Inflammatory macrophage treated with lipopolysaccharide for 1 hour (primary cell): Measurements from ENCODE around the gene ZNF335.

Source experiments
- DNase-seq, 2 donors: peaks; one replicate each; pipeline ENCODE4 v3.0.0-alpha.2; 2020 to 2022

Gene ZNF335, protein sequence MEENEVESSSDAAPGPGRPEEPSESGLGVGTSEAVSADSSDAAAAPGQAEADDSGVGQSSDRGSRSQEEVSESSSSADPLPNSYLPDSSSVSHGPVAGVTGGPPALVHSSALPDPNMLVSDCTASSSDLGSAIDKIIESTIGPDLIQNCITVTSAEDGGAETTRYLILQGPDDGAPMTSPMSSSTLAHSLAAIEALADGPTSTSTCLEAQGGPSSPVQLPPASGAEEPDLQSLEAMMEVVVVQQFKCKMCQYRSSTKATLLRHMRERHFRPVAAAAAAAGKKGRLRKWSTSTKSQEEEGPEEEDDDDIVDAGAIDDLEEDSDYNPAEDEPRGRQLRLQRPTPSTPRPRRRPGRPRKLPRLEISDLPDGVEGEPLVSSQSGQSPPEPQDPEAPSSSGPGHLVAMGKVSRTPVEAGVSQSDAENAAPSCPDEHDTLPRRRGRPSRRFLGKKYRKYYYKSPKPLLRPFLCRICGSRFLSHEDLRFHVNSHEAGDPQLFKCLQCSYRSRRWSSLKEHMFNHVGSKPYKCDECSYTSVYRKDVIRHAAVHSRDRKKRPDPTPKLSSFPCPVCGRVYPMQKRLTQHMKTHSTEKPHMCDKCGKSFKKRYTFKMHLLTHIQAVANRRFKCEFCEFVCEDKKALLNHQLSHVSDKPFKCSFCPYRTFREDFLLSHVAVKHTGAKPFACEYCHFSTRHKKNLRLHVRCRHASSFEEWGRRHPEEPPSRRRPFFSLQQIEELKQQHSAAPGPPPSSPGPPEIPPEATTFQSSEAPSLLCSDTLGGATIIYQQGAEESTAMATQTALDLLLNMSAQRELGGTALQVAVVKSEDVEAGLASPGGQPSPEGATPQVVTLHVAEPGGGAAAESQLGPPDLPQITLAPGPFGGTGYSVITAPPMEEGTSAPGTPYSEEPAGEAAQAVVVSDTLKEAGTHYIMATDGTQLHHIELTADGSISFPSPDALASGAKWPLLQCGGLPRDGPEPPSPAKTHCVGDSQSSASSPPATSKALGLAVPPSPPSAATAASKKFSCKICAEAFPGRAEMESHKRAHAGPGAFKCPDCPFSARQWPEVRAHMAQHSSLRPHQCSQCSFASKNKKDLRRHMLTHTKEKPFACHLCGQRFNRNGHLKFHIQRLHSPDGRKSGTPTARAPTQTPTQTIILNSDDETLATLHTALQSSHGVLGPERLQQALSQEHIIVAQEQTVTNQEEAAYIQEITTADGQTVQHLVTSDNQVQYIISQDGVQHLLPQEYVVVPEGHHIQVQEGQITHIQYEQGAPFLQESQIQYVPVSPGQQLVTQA (N-terminal part only)

DNA sequence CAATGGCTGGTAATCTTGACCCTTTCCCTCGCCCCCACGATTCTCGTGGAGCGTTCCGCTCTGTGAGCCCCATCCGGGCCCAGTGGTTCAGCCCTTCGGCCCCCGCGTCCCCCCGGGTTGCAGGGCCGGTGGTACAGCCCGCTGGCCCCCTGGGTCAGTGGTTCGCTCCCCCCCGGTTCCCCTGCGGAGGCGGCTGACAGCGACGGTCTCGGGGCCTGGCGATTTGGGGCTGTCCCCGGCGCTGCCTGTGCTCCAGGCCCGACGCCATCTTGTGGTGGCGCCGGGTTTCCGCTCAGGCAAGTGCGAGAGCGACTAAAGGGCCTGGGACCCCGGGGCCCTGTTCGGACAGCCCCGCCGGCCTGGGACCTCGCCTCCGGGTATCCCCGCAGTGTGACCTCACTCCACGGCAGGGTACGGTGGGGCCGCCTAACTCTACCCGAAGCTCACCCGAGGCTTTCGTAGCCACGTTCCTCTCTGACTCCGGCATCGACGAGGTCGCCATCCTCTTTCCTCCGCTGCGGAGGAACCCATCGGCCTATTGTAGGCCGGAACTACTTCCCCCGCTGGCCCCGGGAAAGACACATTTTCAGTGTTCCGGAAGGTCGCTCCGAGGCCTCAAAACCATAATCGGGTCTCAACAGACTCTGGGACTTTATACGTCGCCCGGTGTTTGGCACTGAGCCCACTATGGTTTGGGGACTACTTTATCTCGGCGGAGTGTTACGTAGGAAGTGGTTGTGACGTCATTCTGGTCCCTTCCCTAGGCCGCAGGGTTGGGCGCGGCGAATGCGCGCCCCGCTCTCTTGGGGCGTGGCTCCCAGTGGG lies at the start of gene ZNF335:
Gene ZNF335 (minus strand): TSS at position 529 of the 825 bp plus-strand sequence. CDS start 793 bp downstream, outside the sequence.
- peak; percentile 91 to 98 for DNase-seq

DNA sequence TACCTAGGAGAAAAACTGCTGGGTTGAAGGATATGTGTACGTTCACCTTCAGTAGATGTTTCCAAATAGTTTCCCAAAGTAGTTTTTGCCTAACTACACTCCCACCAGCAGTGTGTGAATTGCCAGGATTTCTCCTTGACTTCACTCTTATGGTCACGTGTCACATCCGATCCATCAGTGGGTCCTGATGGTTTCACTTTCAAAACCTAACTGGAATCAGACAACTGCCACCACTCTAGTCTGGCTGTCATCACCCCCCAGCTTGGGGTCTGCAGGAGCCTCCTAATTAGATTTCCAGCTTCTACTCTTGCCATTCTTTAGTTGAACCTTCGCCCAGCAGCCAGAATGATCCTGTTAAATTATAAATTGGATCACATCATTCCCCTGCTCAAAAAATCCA lies 48.6 kb upstream of the ZNF335 start:
- peak; percentile 32 to 47 for DNase-seq

DNA sequence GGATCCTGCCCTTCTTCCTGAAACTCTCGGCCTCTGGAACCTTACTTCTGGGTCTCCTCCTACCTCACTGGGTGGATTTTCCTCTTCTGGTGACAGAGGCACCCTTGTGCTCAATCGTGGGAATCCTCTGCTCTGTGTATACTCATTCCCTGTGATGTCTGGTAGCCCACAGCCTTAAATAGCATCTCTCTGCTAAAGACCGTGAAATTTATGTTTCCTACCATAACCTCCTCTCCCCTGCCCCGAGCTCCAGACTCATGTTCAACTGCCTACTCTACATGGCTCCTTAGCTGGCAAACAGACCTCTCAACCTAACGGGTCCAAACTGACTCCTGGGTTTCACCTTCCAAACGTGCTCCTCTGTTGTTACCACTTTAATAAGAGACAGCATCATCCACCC lies 46.6 kb upstream of the ZNF335 start:
- DNase-seq = no peak

DNA sequence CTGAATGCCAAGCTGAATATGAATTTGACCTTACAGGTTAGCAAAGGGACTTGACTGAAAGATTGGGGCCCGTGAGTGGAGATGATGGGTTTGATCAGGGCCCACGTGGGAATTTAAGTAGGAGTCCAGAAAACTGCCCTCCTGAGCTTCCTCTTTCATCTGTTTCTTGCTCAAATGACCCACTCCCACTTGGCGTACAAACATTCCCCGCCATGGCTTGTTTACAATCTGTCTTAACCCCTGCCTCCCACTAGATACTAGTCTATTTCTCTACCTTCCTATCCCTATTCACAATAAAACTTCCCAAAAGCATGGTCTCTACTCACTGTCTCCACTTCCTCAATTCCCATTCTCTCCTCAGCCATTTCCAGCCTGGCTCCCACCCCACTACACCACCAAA lies 46.1 kb upstream of the ZNF335 start:
- DNase-seq = no peak

DNA sequence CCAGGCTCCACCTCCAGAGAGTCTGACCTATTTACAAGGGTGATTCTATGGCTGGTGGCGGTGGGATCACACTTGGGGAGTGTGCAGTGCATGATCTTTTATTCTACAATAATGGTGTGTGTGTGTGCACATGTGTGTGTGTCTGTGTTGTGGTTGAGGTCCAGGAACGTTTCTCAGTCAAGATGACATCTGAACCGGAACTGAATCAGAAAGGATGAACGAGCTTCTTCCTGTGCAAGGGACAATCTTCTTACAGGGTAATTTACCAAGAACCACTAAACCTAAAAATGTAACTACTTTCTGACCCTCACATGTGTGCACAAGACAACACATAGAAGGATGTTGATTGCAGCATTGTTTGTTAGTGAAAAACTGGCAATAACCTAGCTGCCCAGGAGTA lies 45.3 kb upstream of the ZNF335 start:
- no peak for DNase-seq

DNA sequence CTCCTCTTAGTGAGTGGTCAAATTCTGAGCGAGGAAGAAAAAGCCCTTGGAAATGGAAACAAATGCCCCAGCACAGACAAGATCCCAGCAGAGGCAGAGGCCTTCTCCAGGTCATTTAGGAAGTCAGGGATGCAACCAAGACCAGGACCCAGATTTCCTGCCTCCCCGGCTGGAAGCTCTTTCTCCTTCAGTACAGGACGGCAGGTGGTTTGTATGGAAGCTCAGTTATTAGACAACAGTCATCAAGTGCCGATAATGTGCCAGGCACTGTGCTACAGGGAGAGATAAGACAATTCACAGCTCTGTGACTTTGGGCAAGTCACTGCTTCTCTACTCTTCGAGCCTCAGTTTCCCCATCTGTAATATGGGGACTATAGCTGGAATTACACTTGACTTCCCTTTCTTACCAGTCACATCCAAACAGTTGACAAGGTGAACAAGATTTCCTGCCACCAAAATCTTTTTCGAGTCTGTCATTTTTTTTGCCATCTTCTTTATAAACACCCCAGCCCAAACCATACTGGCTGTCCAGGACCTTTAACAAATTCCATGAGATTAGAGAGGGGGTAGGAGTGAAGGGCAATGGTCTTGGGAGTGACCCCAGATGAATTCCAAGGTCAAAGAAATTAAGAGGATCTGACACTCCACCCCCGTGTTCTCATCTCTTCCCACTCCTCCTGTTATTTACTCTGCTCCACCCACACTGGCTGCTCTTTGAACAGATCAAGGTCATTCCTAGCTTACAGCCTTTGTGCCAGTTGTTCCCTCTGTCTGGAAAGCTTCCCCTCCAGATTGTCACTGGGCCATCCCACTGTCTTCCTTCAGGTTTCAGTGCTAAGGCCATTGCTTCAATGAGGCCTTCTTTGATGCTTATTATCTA lies 42.8 kb upstream of the ZNF335 start:
- DNase-seq = no peak

DNA sequence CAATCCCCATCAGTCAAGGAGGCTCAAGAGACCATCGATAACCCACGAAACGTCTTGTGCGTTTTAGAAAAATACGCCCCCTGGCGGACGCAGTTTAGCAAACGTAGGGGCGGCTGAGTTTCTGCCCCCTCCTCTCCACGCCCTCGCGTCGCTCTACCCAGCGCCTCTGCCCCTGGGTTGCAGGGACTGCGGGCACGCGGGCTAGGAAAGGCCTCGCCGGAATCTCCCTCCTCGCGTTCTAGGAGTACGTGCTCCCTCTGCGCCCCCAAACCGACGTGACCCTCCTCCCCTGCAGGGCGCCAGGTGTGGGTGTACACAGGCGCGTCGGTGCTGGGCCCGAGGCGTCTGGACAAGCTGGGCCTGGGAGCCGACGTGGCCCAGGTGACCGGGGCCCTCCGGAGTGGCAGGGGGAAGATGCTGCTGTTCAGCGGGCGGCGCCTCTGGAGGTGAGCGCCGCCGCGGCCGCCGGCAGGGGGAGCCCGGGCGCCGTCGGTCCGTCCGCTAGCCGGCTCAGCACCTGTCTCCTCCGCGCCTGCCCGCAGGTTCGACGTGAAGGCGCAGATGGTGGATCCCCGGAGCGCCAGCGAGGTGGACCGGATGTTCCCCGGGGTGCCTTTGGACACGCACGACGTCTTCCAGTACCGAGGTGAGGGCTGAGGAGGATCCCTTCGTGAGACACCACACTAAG lies 42.0 kb upstream of the ZNF335 start:
- peak in 1 of 2 donors; percentile 81 for DNase-seq

DNA sequence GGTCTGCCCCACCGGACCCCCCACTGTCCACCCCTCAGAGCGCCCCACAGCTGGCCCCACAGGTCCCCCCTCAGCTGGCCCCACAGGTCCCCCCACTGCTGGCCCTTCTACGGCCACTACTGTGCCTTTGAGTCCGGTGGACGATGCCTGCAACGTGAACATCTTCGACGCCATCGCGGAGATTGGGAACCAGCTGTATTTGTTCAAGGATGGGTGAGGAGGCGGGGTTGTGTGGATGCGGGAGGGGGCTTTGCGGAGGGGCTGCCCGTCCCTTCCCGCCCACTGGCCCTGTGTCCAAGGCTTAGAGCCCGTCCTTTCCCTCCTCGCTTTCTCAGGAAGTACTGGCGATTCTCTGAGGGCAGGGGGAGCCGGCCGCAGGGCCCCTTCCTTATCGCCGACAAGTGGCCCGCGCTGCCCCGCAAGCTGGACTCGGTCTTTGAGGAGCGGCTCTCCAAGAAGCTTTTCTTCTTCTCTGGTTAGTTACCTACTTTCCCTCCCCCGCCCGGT lies 41.4 kb upstream of the ZNF335 start:
- no peak for DNase-seq

DNA sequence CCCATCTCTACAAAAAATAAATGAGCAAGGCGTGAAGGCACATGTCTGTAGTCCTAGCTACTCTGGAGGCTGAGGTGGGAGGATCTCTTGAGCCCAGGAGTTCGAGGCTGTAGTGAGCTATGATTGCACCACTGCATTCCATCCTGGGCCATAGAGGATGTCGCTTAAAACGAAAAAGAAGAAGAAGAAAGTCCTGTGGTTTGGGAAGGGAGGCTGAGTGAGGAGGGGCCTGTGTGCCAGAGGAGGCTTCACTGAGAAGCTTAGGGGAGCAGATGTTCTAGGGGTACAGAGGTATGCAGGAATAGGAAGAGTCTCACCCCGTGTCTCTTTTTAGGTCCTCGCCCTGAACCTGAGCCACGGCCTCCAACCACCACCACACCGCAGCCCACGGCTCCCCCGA lies 40.9 kb upstream of the ZNF335 start:
- DNase-seq = no peak

DNA sequence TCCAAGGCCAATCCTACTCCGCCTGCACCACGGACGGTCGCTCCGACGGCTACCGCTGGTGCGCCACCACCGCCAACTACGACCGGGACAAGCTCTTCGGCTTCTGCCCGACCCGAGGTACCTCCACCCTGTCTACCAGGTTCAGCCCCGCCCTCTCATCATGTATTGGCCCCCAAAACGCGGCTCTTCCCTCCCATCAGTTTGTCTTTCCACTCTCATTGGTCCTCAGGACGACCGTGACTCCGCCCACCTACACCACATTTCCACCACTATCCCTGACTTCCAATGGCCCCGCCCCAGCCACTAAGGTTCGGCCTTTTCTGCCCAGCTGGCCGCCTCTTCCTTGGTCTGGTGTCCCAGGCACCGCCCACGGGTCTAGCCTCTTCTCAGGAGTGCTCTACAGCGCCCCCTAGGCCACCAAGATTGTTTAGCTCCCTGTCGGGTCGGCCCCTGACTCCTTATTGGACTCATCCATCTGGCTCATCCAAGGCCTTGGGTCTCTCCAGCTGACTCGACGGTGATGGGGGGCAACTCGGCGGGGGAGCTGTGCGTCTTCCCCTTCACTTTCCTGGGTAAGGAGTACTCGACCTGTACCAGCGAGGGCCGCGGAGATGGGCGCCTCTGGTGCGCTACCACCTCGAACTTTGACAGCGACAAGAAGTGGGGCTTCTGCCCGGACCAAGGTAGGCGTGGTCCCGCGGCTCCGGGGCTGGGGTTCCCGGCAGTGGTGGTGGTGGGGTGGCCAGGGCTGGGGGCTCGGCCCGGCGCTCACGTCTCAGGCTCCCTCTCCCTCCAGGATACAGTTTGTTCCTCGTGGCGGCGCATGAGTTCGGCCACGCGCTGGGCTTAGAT lies 39.9 kb upstream of the ZNF335 start:
- peak; percentile 93 to 99 for DNase-seq

DNA sequence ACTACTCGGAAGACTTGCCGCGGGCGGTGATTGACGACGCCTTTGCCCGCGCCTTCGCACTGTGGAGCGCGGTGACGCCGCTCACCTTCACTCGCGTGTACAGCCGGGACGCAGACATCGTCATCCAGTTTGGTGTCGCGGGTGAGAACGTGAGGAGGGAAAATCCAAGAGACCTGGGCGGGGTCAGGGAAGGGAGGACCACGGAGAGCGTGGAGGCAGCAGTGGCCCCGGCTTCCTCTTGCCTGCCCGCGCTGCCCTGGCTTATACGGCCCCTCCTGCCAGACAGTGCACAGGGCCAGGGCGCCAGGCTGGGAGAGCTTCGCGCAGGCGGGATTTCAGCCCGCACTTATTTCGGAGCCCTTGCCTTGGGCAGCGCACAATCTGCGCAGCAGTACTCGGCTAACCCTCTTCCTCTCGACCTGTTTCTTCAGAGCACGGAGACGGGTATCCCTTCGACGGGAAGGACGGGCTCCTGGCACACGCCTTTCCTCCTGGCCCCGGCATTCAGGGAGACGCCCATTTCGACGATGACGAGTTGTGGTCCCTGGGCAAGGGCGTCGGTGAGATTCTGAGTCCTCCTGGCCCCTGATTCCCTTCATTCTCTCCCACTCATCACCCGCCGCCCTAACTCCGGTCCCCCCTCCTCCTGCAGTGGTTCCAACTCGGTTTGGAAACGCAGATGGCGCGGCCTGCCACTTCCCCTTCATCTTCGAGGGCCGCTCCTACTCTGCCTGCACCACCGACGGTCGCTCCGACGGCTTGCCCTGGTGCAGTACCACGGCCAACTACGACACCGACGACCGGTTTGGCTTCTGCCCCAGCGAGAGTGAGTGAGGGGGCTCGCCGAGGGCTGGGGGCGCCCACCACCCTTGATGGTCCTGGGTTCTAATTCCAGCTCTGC lies 38.7 kb upstream of the ZNF335 start:
- peak; percentile 48 to 70 for DNase-seq

DNA sequence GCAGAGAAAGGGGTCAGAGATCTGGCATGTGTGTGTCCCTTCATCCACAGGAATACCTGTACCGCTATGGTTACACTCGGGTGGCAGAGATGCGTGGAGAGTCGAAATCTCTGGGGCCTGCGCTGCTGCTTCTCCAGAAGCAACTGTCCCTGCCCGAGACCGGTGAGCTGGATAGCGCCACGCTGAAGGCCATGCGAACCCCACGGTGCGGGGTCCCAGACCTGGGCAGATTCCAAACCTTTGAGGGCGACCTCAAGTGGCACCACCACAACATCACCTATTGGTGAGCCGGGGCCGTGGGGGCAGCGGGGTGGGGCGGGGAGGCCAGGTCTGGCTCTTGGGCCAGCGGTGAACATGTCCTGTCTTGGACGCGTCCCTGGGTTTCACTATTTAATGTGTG lies 37.8 kb upstream of the ZNF335 start:
- no peak for DNase-seq

DNA sequence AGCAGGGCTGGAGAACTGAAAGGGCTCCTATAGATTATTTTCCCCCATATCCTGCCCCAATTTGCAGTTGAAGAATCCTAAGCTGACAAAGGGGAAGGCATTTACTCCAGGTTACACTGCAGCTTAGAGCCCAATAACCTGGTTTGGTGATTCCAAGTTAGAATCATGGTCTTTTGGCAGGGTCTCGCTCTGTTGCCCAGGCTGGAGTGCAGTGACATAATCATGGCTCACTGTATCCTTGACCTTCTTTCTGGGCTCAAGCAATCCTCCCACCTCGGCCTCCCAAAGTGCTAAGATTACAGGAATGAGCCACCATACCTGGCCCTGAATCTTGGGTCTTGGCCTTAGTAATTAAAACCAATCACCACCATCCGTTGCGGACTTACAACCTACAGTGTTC lies 35.7 kb upstream of the ZNF335 start:
- DNase-seq = no peak

DNA sequence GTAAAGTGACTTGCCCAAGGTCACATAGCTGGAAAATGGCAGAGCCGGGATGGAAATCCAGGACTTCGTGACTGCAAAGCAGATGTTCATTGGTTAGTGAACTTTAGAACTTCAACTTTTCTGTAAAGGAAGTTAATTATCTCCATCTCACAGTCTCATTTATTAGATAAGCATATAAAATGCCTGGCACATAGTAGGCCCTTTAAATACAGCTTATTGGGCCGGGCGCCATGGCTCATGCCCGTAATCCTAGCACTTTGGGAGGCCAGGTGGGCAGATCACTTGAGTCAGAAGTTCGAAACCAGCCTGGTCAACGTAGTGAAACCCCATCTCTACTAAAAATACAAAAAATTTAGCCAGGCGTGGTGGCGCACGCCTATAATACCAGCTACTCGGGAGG lies 35.0 kb upstream of the ZNF335 start:
- DNase-seq = no peak

DNA sequence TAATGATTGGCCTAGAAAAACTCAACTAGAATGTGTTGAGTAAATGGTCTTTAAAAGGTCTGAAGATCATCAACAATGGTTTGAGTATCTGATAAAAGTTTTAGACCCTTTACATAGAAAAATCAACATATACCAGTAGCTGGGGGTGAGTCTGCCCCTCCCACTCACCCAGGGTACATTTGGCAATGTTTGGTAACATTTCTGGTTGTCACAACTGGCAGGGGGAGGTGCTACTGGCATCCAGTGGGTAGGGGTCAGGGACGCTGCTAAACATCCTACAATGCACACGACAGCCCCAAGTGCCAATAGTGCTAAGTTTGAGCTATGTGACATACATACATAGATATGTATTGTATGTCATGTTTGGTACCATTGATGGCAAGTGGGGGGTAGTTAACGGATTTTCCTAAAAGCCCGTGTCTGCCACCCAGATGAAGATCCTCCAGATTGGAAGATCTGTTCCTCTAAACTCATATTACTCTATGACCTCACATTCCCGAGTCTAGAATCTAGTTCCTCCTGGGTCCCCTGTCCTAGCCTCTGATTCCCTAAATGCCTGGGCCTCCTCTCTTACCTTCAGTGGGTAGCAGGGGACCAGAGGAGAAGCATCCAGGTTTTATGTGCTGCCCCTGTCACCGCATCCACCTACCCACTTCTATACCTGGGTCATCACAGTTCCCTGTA lies 34.2 kb upstream of the ZNF335 start:
- peak in 1 of 2 donors; percentile 59 for DNase-seq

DNA sequence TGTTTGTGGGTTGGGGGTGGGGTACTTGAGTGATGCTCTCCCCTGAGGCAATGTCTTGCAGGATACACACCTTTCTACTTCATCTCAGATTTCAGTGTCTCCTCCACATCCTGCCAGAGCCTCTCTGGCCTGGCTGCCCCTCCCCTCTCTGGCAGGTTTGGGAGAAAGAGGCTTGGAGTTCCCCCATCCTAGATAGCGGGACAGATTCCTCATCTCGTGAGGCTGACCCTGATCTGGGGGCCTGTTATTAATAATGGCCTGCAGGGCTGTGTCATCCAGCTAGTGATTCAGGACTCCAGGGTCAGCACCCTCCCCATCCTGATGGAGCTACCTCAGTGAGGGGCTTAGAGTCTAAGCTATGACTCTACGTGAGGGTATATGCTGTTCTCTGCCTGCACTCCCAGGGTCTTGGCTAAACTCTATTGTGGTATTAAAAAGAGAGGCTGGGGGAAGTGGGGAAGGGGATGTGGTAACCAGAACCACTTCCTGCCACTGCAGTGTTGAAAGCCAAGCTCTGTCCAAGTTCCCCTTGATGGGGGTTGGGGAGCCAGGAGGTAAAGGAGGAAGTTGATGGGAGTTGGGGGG lies 33.0 kb upstream of the ZNF335 start:
- DNase-seq = peak; percentile 87 to 91

DNA sequence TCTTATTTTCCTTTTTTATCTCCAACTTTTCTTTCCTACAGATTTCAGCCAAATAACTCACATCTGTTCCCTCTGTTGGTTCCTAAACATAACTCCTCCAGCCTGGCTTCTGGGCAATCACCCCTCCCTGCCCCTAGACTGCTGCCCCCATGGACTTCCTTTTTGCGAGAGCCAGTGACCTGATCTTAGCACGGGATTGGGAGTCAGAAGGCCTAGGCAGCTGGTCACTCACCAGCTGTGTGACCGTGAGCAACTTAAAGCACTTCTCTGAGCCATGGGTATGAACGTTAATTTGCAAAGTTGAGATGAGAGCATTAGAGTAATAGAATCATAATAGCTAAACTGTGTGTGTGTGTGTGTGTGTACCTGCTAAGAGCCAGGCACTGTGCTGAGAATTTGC lies 32.2 kb upstream of the ZNF335 start:
- peak; percentile 74 to 91 for DNase-seq
